K562 (cell line): Measurements from ENCODE around the gene SDK1. TPM values are rescaled to one million over a fixed set of nuclear protein-coding genes. Genes with fewer than 3 reads are reported as not detected.

Experiments used
- ATAC-seq: fragments of 200-7000 bp; cut with Tn5 transposase; 3 replicates; pipeline ENCODE4 v1.9.1; 2020; ENCODE audit warnings: moderate library complexity
- BruUV-seq: library from RNA; stranded (reverse); fragments of 400-500 nt; replicated peaks from 2 replicates; lab custom pipeline; 2021; lab: Mats Ljungman, UMichigan
- CTCF ChIA-PET: fragments of 300-600 bp; formaldehyde crosslinking; extraction: SDS; loops from one replicate; lab custom pipeline; 2021; ENCODE audit warnings: low intra/inter-chr PET ratio; lab: Yijun Ruan, JAX
- POLR2A ChIA-PET: fragments of 300-600, 350-650 bp; sonication (Branson Sonifier 250); formaldehyde crosslinking; extraction: SDS; loops from one replicate; lab custom pipeline; 2021; ENCODE audit warnings: antibody characterized with exemption, inconsistent platforms; lab: Yijun Ruan, JAX
- DNase-seq, 4 experiments: peaks; one replicate each; pipeline versions ENCODE4 v3.0.0 to v3.0.0-alpha.2; 2011 to 2018; ENCODE audit warnings: low spot score in 3 of 4, mixed read lengths in 3 of 4; ENCODE audit errors: extremely low read depth in 1 of 4
- FAIRE-seq: peaks from 2 replicates; lab custom pipeline; 2011; peaks lifted over from hg19 to GRCh38; lab: Jason Lieb, UNC
- H2AFZ ChIP-seq: 2 replicates; pipeline ENCODE4 v1.6.0; 2011; ENCODE audit warnings: low read depth, low read length, control low read depth, inconsistent platforms
- H3K27ac ChIP-seq: fragments of 200-600 bp; 3 replicates; pipeline ENCODE4 v1.8.0; 2011; ENCODE audit warnings: low read depth, mild to moderate bottlenecking, control low read depth, inconsistent platforms, low read length, moderate library complexity, mixed read lengths; ENCODE audit errors: extremely low read depth
- H3K27me3 ChIP-seq, 2 experiments: fragments of 300-600 bp in 1 of 2; 2 replicates in 1 of 2; 3 replicates in 1 of 2; pipeline versions ENCODE4 v1.6.0 to v1.8.0; 2011; ENCODE audit warnings: inconsistent platforms in 2 of 2, low read length in 2 of 2, mild to moderate bottlenecking in 1 of 2, mixed read lengths in 1 of 2, moderate library complexity in 1 of 2; ENCODE audit not compliant: control insufficient read depth in 2 of 2, insufficient read depth in 2 of 2
- H3K36me3 ChIP-seq: fragments of 300-600 bp; 3 replicates; pipeline ENCODE4 v1.8.0; 2011; ENCODE audit warnings: mild to moderate bottlenecking, low read length, inconsistent platforms; ENCODE audit not compliant: control insufficient read depth, insufficient read depth
- H3K4me1 ChIP-seq, 2 experiments: fragments of 200-600 bp in 1 of 2; replicated peaks in 1 of 2; 2 replicates in 1 of 2; 3 replicates in 1 of 2; pipeline versions ENCODE4 v1.5.1 to v1.8.0; 2011; ENCODE audit warnings: inconsistent platforms in 2 of 2, low read length in 2 of 2, mild to moderate bottlenecking in 1 of 2, mixed read lengths in 1 of 2, moderate library complexity in 1 of 2; ENCODE audit not compliant: control insufficient read depth in 2 of 2, insufficient read depth in 2 of 2
- H3K4me2 ChIP-seq: 2 replicates; pipeline ENCODE4 v1.6.1; 2011; ENCODE audit warnings: low read length, control low read depth, inconsistent platforms, mixed read lengths; ENCODE audit not compliant: insufficient read depth
- H3K4me3 ChIP-seq: fragments of 200-600 bp; sonication (generic), shearing (Covaris generic); 2 replicates; pipeline ENCODE4 v1.5.1; 2016; ENCODE audit warnings: control low read depth, inconsistent platforms
- H3K79me2 ChIP-seq: fragments of 200-600 bp; 3 replicates; pipeline ENCODE4 v1.8.0; 2011; ENCODE audit warnings: low read length, inconsistent platforms; ENCODE audit not compliant: control insufficient read depth, insufficient read depth
- H3K9ac ChIP-seq, 2 experiments: 2 replicates each; pipeline versions ENCODE4 v1.6.0 to v1.6.1; 2011; ENCODE audit warnings: low read depth in 2 of 2, low read length in 2 of 2, control low read depth in 1 of 2, inconsistent platforms in 1 of 2, mild to moderate bottlenecking in 1 of 2, mixed read lengths in 1 of 2; ENCODE audit not compliant: insufficient read depth in 1 of 2
- H3K9me1 ChIP-seq: one replicate; pipeline ENCODE4 v1.6.0; 2011; ENCODE audit warnings: inconsistent platforms, mild to moderate bottlenecking, low read length, moderate library complexity; ENCODE audit not compliant: control insufficient read depth, insufficient read depth
- H3K9me3 ChIP-seq: replicated peaks from 2 replicates; pipeline ENCODE4 v1.5.1; 2011; ENCODE audit warnings: low read depth, low read length, inconsistent platforms; ENCODE audit not compliant: control insufficient read depth, insufficient read depth
- H4K20me1 ChIP-seq: replicated peaks from 2 replicates; pipeline ENCODE4 v1.6.1; 2011; ENCODE audit warnings: low read length, inconsistent platforms, mixed read lengths; ENCODE audit not compliant: control insufficient read depth, insufficient read depth
- AFF1 ChIP-seq, 2 experiments: fragments of 450-650 bp; IDR thresholded peaks; 2 replicates each; pipeline ENCODE4 v1.6.1; 2018; ENCODE audit warnings: mild to moderate bottlenecking in 2 of 2, low read depth in 1 of 2; ENCODE audit not compliant: partially characterized antibody in 2 of 2
- BHLHE40 ChIP-seq: IDR thresholded peaks from 2 replicates; pipeline ENCODE4 v1.6.1; 2011; ENCODE audit warnings: low read length, improper control_type of control experiment
- E2F5 ChIP-seq: sonication (generic); formaldehyde crosslinking; IDR thresholded peaks from 2 replicates; pipeline ENCODE4 v1.8.0; 2022; ENCODE audit warnings: mild to moderate bottlenecking, missing genetic modification reagents
- EP300 ChIP-seq: IDR thresholded peaks from 2 replicates; pipeline ENCODE4 v1.6.1; 2012; ENCODE audit warnings: low read length, improper control_type of control experiment
- HDAC1 ChIP-seq, 2 experiments: fragments of 450-650 bp; IDR thresholded peaks; 2 replicates each; pipeline ENCODE4 v1.6.1; 2016 to 2017; ENCODE audit warnings: inconsistent platforms in 1 of 2, mild to moderate bottlenecking in 1 of 2, moderate library complexity in 1 of 2
- MYBL2 ChIP-seq, 2 experiments: fragments of 450-650 bp in 1 of 2; sonication (generic) in 1 of 2; formaldehyde crosslinking in 1 of 2; IDR thresholded peaks; 2 replicates each; pipeline versions ENCODE4 v1.6.1 to v1.8.1; 2017 to 2022; ENCODE audit warnings: borderline replicate concordance in 1 of 2, inconsistent platforms in 1 of 2, low read depth in 1 of 2, mild to moderate bottlenecking in 1 of 2, missing genetic modification reagents in 1 of 2, moderate library complexity in 1 of 2
- PHF21A ChIP-seq: fragments of 450-650 bp; IDR thresholded peaks from 2 replicates; pipeline ENCODE4 v1.6.1; 2017; ENCODE audit warnings: low read depth, borderline replicate concordance
- POLR2H ChIP-seq: IDR thresholded peaks from 2 replicates; pipeline ENCODE4 v1.6.1; 2016; ENCODE audit warnings: missing genetic modification characterization, low read depth, mild to moderate bottlenecking, control low read depth, missing compliant biosample characterization, moderate library complexity
- PTRF ChIP-seq: fragments of 450-650 bp; IDR thresholded peaks from 2 replicates; pipeline ENCODE4 v1.6.1; 2016; ENCODE audit warnings: mild to moderate bottlenecking, missing genetic modification characterization, missing compliant biosample characterization
- SAFB ChIP-seq: fragments of 200-400 bp; formaldehyde crosslinking; IDR thresholded peaks from 2 replicates; pipeline ENCODE4 v1.6.1; 2017; ENCODE audit warnings: low read depth, low read length, borderline replicate concordance
- SMARCA5 ChIP-seq: fragments of 450-650 bp; IDR thresholded peaks from 2 replicates; pipeline ENCODE4 v1.6.1; 2016
- ZBTB8A ChIP-seq: fragments of 450-650 bp; IDR thresholded peaks from 2 replicates; pipeline ENCODE4 v1.6.1; 2018; ENCODE audit warnings: mild to moderate bottlenecking, moderate library complexity; ENCODE audit not compliant: partially characterized antibody
- ZNF431 ChIP-seq: sonication (generic); formaldehyde crosslinking; IDR thresholded peaks from 2 replicates; pipeline ENCODE4 v1.8.0; 2022; ENCODE audit warnings: mild to moderate bottlenecking, missing genetic modification reagents
- ZNF76 ChIP-seq: fragments of 250-450 bp; sonication (Bioruptor Pico); IDR thresholded peaks from 2 replicates; pipeline ENCODE4 v1.4.0; 2020; ENCODE audit warnings: mild to moderate bottlenecking, moderate library complexity, borderline replicate concordance
- WGBS: fragments of 100-300 bp; shearing (Covaris generic); methylation state at CpG from one replicate; pipeline ENCODE4 v1.1.6; 2016; ENCODE audit warnings: low coverage, mixed read lengths; ENCODE audit not compliant: insufficient coverage; ENCODE audit errors: missing lambda C conversion rate; 5-methylcytosine and 5-hydroxymethylcytosine counted together
- in situ Hi-C: fragments of 300-500 bp; cut with MboI; formaldehyde crosslinking; loops from 4 replicates; pipeline ENCODE4 v1.15.0; 2018; ENCODE audit warnings: inconsistent platforms, mixed read lengths
- intact Hi-C: fragments of 100-400 bp; cut with micrococcal nuclease; formaldehyde crosslinking; loops from 2 replicates; pipeline ENCODE4 v1.14.2; 2022
- polyA plus RNA-seq, 8 experiments: library from polyadenylated mRNA; depleted of rRNA in 4 of 8; stranded (reverse) in 5 of 8; unstranded in 3 of 8; fragments of >200 nt; fragmentation: Nextera tagmentation in 2 of 8; fragmentation: Illumina TruSeq in 1 of 8; extraction: Ambion mirVana in 2 of 8; extraction: Trizol in 1 of 8; gene quantifications; 2 replicates each; pipeline versions ENCODE4 v1.2.1 to v1.2.3, GENCODE V29; 2011 to 2014; ENCODE audit warnings: inconsistent platforms in 1 of 8, missing spikeins in 1 of 8
- total RNA-seq, 7 experiments: library from RNA; depleted of rRNA in 6 of 7; stranded (reverse); fragments of >200 nt in 6 of 7; fragmentation: Illumina TruSeq in 2 of 7; extraction: Trizol in 2 of 7; gene quantifications; 2 replicates each; pipeline versions ENCODE4 v1.2.1 to v1.2.3, GENCODE V29; 2011 to 2021; ENCODE audit warnings: low replicate concordance in 1 of 7
- TF ChIP-seq, protein P1 (sequence below): fragments of 250-450 bp; sonication (Bioruptor Pico); IDR thresholded peaks from 2 replicates; pipeline ENCODE4 v1.5.0; 2020; ENCODE audit warnings: mild to moderate bottlenecking, borderline replicate concordance

Gene SDK1
- total and polyA plus RNA-seq, 9 of the 15 experiments (the other 6 are each of a cell fraction or from before 2014, with no cell fraction given): 0.16 TPM; not detected in 8

GRCh38 chr7:3806516-3806915, 505.5 kb downstream of the SDK1 start (continued):
- TF ChIP-seq E2F5 (CRISPR knock-in tag) (no peak), HDAC1 (IDR thresholded peaks at IDR 0.05) (no peak), ZNF431 (CRISPR knock-in tag) (no peak)

GRCh38 chr7:3807824-3808223, 506.8 kb downstream of the SDK1 start:
- Histone ChIP-seq H3K9me3 (no peaks in the 10 kb centered on the region), H3K4me1 (no peaks in the 10 kb centered on the region), H3K36me3 (no peaks in the 10 kb centered on the region), H4K20me1 (no peaks in the 10 kb centered on the region), H3K4me2 (no peak overlapping the region), H3K27me3 (peaks cover 0 to 17% of the 10 kb centered on the region in 2 experiments; a peak in 3 of 5 replicates), H3K4me3 (no peak overlapping the region), H3K9me1 (no peaks in the 10 kb centered on the region), H3K9ac (no peak overlapping the region), H3K27ac (no peak overlapping the region), H2AFZ (no peak overlapping the region), H3K79me2 (no peaks in the 10 kb centered on the region)
- no TSS peak for BruUV-seq
- 0% methylated on average over 9 of the region's 9 CpGs for WGBS
- in situ Hi-C loops (no loop called here), intact Hi-C loops (no loop called here)
- no peak for ATAC-seq
- FAIRE-seq: no peak
- POLR2A ChIA-PET: no interaction called here
- DNase-seq: no peak
- CTCF ChIA-PET: no interaction called here
- no peak for TF ChIP-seq EP300
- TF ChIP-seq PHF21A: no peak
- TF ChIP-seq BHLHE40: no peak
- no peak for TF ChIP-seq PTRF (tag)
- no peak for TF ChIP-seq ZBTB8A
- TF ChIP-seq ZNF76 (CRISPR knock-in tag): no peak
- TF ChIP-seq AFF1 (IDR thresholded peaks at IDR 0.05; ENCODE audit: low read depth in 1 of 2, partially characterized antibody in 2 of 2): no peak
- TF ChIP-seq POLR2H (tag): no peak
- TF ChIP-seq, protein P1, sequence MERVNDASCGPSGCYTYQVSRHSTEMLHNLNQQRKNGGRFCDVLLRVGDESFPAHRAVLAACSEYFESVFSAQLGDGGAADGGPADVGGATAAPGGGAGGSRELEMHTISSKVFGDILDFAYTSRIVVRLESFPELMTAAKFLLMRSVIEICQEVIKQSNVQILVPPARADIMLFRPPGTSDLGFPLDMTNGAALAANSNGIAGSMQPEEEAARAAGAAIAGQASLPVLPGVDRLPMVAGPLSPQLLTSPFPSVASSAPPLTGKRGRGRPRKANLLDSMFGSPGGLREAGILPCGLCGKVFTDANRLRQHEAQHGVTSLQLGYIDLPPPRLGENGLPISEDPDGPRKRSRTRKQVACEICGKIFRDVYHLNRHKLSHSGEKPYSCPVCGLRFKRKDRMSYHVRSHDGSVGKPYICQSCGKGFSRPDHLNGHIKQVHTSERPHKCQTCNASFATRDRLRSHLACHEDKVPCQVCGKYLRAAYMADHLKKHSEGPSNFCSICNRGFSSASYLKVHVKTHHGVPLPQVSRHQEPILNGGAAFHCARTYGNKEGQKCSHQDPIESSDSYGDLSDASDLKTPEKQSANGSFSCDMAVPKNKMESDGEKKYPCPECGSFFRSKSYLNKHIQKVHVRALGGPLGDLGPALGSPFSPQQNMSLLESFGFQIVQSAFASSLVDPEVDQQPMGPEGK (CRISPR knock-in tag): no peak
- no peak for TF ChIP-seq SMARCA5
- TF ChIP-seq MYBL2 (IDR thresholded peaks at IDR 0.05; ENCODE audit: low read depth): no peak
- no peak for TF ChIP-seq MYBL2 (CRISPR knock-in tag; IDR thresholded peaks at IDR 0.05; ENCODE audit: borderline replicate concordance)
- TF ChIP-seq SAFB: no peak
